CD4-positive, alpha-beta T cell (primary cell): ENCODE measurements around the gene PML. TPM values are rescaled to one million over a fixed set of nuclear protein-coding genes. Genes with fewer than 3 reads are reported as not detected.

Experiments used
- ATAC-seq: fragments of 200-7000 bp; cut with Tn5 transposase; one replicate; pipeline ENCODE4 v1.10.0; 2022; ENCODE audit warnings: mild to moderate bottlenecking; ENCODE audit not compliant: poor library complexity
- CTCF ChIA-PET: fragments of 350-600 bp; sonication (Branson Sonifier 250); formaldehyde crosslinking; loops from one replicate; lab custom pipeline; 2021; ENCODE audit warnings: antibody characterized with exemption, inconsistent platforms; lab: Charles Lee
- POLR2A ChIA-PET: fragments of 350-600 bp; sonication (Branson Sonifier 250); formaldehyde crosslinking; loops from one replicate; lab custom pipeline; 2021; ENCODE audit warnings: antibody characterized with exemption, inconsistent platforms; lab: Charles Lee
- DNase-seq, 14 experiments: peaks; one replicate each; pipeline ENCODE4 v3.0.0-alpha.2; 2013 to 2020; ENCODE audit warnings: mixed read lengths in 2 of 14
- H3K27ac ChIP-seq, 2 donors: one replicate each; pipeline versions ENCODE4 v1.5.1 to v1.7.0; 2013; ENCODE audit warnings: low read length in 2 of 2, low read depth in 1 of 2, mild to moderate bottlenecking in 1 of 2
- H3K27me3 ChIP-seq, 2 experiments: 1 replicate in 1 of 2; 2 replicates in 1 of 2; pipeline versions ENCODE4 v1.6.1 to v1.7.0; 2013; ENCODE audit warnings: low read length in 2 of 2, control low read depth in 1 of 2, mild to moderate bottlenecking in 1 of 2, moderate library complexity in 1 of 2; ENCODE audit not compliant: insufficient read depth in 2 of 2, control insufficient read depth in 1 of 2
- H3K36me3 ChIP-seq: one replicate; pipeline ENCODE4 v1.6.1; 2013; ENCODE audit warnings: low read length, control low read depth; ENCODE audit not compliant: insufficient read depth
- H3K4me1 ChIP-seq: one replicate; pipeline ENCODE4 v1.6.1; 2013; ENCODE audit warnings: low read length, control low read depth; ENCODE audit not compliant: insufficient read depth
- H3K4me3 ChIP-seq: one replicate; pipeline ENCODE4 v1.5.1; 2013; ENCODE audit warnings: mild to moderate bottlenecking, low read length, moderate library complexity
- H3K9me3 ChIP-seq, 2 experiments: 1 replicate in 1 of 2; 2 replicates in 1 of 2; pipeline versions ENCODE4 v1.6.1 to v1.7.0; 2013; ENCODE audit warnings: low read length in 2 of 2, mild to moderate bottlenecking in 2 of 2, control low read depth in 1 of 2, moderate library complexity in 1 of 2; ENCODE audit not compliant: control insufficient read depth in 1 of 2, insufficient read depth in 1 of 2
- H3K27ac Mint-ChIP-seq: one replicate; pipeline ENCODE4 v1.8.0; 2020; ENCODE audit warnings: mixed read lengths
- H3K27me3 Mint-ChIP-seq: one replicate; pipeline ENCODE4 v1.8.0; 2021; ENCODE audit warnings: mixed read lengths
- H3K36me3 Mint-ChIP-seq: one replicate; pipeline ENCODE4 v1.8.0; 2021; ENCODE audit warnings: low read depth, mixed read lengths
- H3K4me1 Mint-ChIP-seq: one replicate; pipeline ENCODE4 v1.8.0; 2021; ENCODE audit warnings: low read depth, mixed read lengths
- H3K4me3 Mint-ChIP-seq: one replicate; pipeline ENCODE4 v1.8.0; 2020; ENCODE audit warnings: mild to moderate bottlenecking, mixed read lengths
- H3K9me3 Mint-ChIP-seq: one replicate; pipeline ENCODE4 v1.8.0; 2020; ENCODE audit warnings: mixed read lengths
- CTCF ChIP-seq: fragments of 200-600 bp; IDR thresholded peaks from one replicate; pipeline ENCODE4 v1.8.0; 2022; ENCODE audit warnings: antibody characterized with exemption, mild to moderate bottlenecking
- intact Hi-C, 2 experiments: fragments of 100-400 bp; cut with DNase I in 1 of 2; cut with micrococcal nuclease in 1 of 2; formaldehyde crosslinking; loops; one replicate each; pipeline versions ENCODE4 v1.15.1 to v1.9.0; 2023 to 2025; cut with DNase I, micrococcal nuclease
- total RNA-seq, 174 experiments: library from RNA in 2 of 174; stranded (reverse) in 2 of 174; gene quantifications; one replicate each; pipeline ENCODE4 v1.2.3 and lab custom pipeline; 2021 to 2026

The PML gene
- total RNA-seq, 2 experiments from 2014 or later: 39.2 to 42.9 TPM

GRCh38 chr15:73991260-73991659, 3.3 kb upstream of the PML start:
- H3K27ac Mint-ChIP-seq: peak overlapping the region; percentile 62
- Histone ChIP-seq H3K4me1 (peaks cover 47% of the 10 kb centered on the region), H3K27ac (no peak overlapping the region), H3K27me3 (no peaks in the 10 kb centered on the region), H3K4me3 (peak overlapping the region; percentile 71), H3K36me3 (peaks cover 2% of the 10 kb centered on the region), H3K9me3 (no peaks in the 10 kb centered on the region)
- H3K9me3 Mint-ChIP-seq: no peaks in the 10 kb centered on the region
- intact Hi-C loops: loop anchor here (5.0 to 10.0 kb wide), 10 partner anchors 471 to 1634 kb away; partner anchors contain the start of genes ARID3B (in 1 of the 2), C15orf39 (in 1 of the 2), CLK3 (in 1 of the 2) and COX5A (in 1 of the 2)
- H3K4me1 Mint-ChIP-seq: peaks cover 44% of the 10 kb centered on the region
- DNase-seq (no peak), ATAC-seq (no peak)
- POLR2A ChIA-PET: interaction anchor here (1.0 kb wide), 1 partner anchor 14 kb away, joined by 3 read pairs; no protein-coding TSS in a partner anchor
- peaks cover 24% of the 10 kb centered on the region for H3K36me3 Mint-ChIP-seq
- H3K4me3 Mint-ChIP-seq: peak overlapping the region; percentile 82
- no peaks in the 10 kb centered on the region for H3K27me3 Mint-ChIP-seq
- CTCF ChIA-PET: interaction anchor here (2.9 kb wide), 1 partner anchor 18 kb away, joined by 10 read pairs; no protein-coding TSS in a partner anchor
- no peak for TF ChIP-seq CTCF

- Histone ChIP-seq H3K4me3 (peak within 1 kb of the TSS; percentile 71), H3K4me1 (peaks cover 48% of the 10 kb centered on the region), H3K9me3 (no peaks in the 10 kb centered on the region), H3K27me3 (no peaks in the 10 kb centered on the region), H3K36me3 (peaks cover 2% of the 10 kb centered on the region), H3K27ac (peak within 1 kb of the TSS in 1 of 2 donors; percentile 47)
- DNase-seq (peak; percentile 85 to 98 (median 94)), ATAC-seq (peak; percentile 74)
- ChIA-PET CTCF (interaction anchor here (2.9 kb wide), 1 partner anchor 19 kb away, joined by 10 read pairs; no protein-coding TSS in a partner anchor), POLR2A (interaction anchor here (1.0 to 1.3 kb wide), 2 partner anchors 12 to 13 kb away, joined by 3 to 4 read pairs; no protein-coding TSS in a partner anchor)
- intact Hi-C loops: loop anchor here (2.0 to 10.0 kb wide), 11 partner anchors 55 to 1633 kb away; partner anchors contain the start of genes ARID3B (in 1 of the 2), C15orf39 (in 1 of the 2), CLK3 (in 1 of the 2) and COX5A (in 1 of the 2)
- peaks cover 51% of the 10 kb centered on the region for H3K4me1 Mint-ChIP-seq
- no peaks in the 10 kb centered on the region for H3K27me3 Mint-ChIP-seq
- TF ChIP-seq CTCF: peak; percentile 83
- H3K36me3 Mint-ChIP-seq: peaks cover 22% of the 10 kb centered on the region
- H3K27ac Mint-ChIP-seq: peak within 1 kb of the TSS; percentile 85
- peak within 1 kb of the TSS; percentile 82 for H3K4me3 Mint-ChIP-seq
- no peaks in the 10 kb centered on the region for H3K9me3 Mint-ChIP-seq
Observed at GRCh38 chr15:73991726-73992593, 2.6 kb upstream of the PML start, which contains the start of gene STOML1. STOML1 (minus strand) TSS chr15:73992295; CDS start chr15:73992223, 72 bp downstream.

GRCh38 chr15:73992594-73992898, 2.0 kb upstream of the PML start:
- no peaks in the 10 kb centered on the region for H3K9me3 Mint-ChIP-seq
- H3K9me3 ChIP-seq: no peaks in the 10 kb centered on the region
- H3K4me1 ChIP-seq: peaks cover 51% of the 10 kb centered on the region
- ChIA-PET POLR2A (interaction anchor here (1.3 kb wide), 1 partner anchor 11 kb away, joined by 4 read pairs; no protein-coding TSS in a partner anchor), CTCF (interaction anchor here (2.9 kb wide), 1 partner anchor 20 kb away, joined by 10 read pairs; no protein-coding TSS in a partner anchor)
- intact Hi-C loops: loop anchor here (2.0 to 10.0 kb wide), 11 partner anchors 54 to 1632 kb away; partner anchors contain the start of genes ARID3B (in 1 of the 2), C15orf39 (in 1 of the 2), CLK3 (in 1 of the 2) and COX5A (in 1 of the 2)
- peak overlapping the region; percentile 73 for H3K27ac Mint-ChIP-seq
- H3K27me3 ChIP-seq: no peaks in the 10 kb centered on the region
- DNase-seq (no peak), ATAC-seq (no peak)
- peak overlapping the region; percentile 81 for H3K4me3 Mint-ChIP-seq
- peak overlapping the region; percentile 46 for H3K4me3 ChIP-seq
- no peaks in the 10 kb centered on the region for H3K27me3 Mint-ChIP-seq
- TF ChIP-seq CTCF: peak; percentile 9
- peaks cover 23% of the 10 kb centered on the region for H3K36me3 Mint-ChIP-seq
- peaks cover 2% of the 10 kb centered on the region for H3K36me3 ChIP-seq
- H3K4me1 Mint-ChIP-seq: peaks cover 57% of the 10 kb centered on the region
- no peak overlapping the region for H3K27ac ChIP-seq
